Esophagus squamous epithelium (tissue), 5 donors: Measurements from ENCODE around the gene RNF7. TPM values are rescaled to one million over a fixed set of nuclear protein-coding genes. Genes with fewer than 3 reads are reported as not detected.

Source experiments
- DNase-seq: peaks from one replicate; lab custom pipeline; 2025; lab: John Stamatoyannopoulos, UW
- H3K27ac ChIP-seq, 4 donors: fragments of 200-600 bp; sonication (generic); one replicate each; pipeline ENCODE4 v1.5.1; 2016 to 2019; ENCODE audit warnings: mild to moderate bottlenecking in 1 of 4
- H3K27me3 ChIP-seq, 4 donors: fragments of 200-600 bp; sonication (generic); 1 replicate in 3 of 4; 2 replicates in 1 of 4; pipeline versions ENCODE4 v1.5.1 to v1.6.0; 2017 to 2021; ENCODE audit warnings: antibody characterized with exemption in 1 of 4
- H3K36me3 ChIP-seq, 3 donors: fragments of 200-600 bp; sonication (generic); one replicate each; pipeline ENCODE4 v1.5.1; 2016 to 2019
- H3K4me1 ChIP-seq, 3 donors: fragments of 200-600 bp; sonication (generic); one replicate each; pipeline ENCODE4 v1.5.1; 2017 to 2019
- H3K4me3 ChIP-seq, 4 donors: fragments of 200-600 bp; sonication (generic); 1 replicate in 3 of 4; 2 replicates in 1 of 4; pipeline ENCODE4 v1.5.1; 2016 to 2019; ENCODE audit warnings: mild to moderate bottlenecking in 2 of 4, moderate library complexity in 1 of 4
- H3K9me3 ChIP-seq, 3 donors: fragments of 200-600 bp; sonication (generic); one replicate each; pipeline ENCODE4 v1.5.1; 2016 to 2019
- CTCF ChIP-seq, 6 experiments: fragments of 450-650 bp in 4 of 6; fragments of 200-600 bp in 2 of 6; sonication (generic) in 2 of 6; IDR thresholded peaks; one replicate each; pipeline ENCODE4 v1.5.1; 2016 to 2019; ENCODE audit warnings: antibody characterized with exemption in 6 of 6, mild to moderate bottlenecking in 4 of 6, moderate library complexity in 4 of 6
- POLR2A ChIP-seq, 4 donors: fragments of 450-650 bp; IDR thresholded peaks; one replicate each; pipeline ENCODE4 v1.6.1; 2017; ENCODE audit warnings: antibody characterized with exemption in 4 of 4, mild to moderate bottlenecking in 4 of 4, moderate library complexity in 3 of 4
- WGBS, 2 donors: methylation state at CpG; one replicate each; pipeline ENCODE4 v1.1.5; 2018; 5-methylcytosine and 5-hydroxymethylcytosine counted together
- intact Hi-C: fragments of 100-400 bp; cut with DNase I; formaldehyde crosslinking; loops from one replicate; pipeline ENCODE4 v1.15.0; 2022
- total RNA-seq, 4 donors: library from RNA; depleted of rRNA; stranded (reverse); fragments of >200 nt; gene quantifications; one replicate each; pipeline ENCODE4 v1.1.0, GENCODE V29; 2016
- donor health status: DM: yes; HTN: yes; CAD: no.

Gene RNF7
- total RNA-seq, 4 donors from 2014 or later: 54.4 to 103 (median 92.4) TPM

DNA sequence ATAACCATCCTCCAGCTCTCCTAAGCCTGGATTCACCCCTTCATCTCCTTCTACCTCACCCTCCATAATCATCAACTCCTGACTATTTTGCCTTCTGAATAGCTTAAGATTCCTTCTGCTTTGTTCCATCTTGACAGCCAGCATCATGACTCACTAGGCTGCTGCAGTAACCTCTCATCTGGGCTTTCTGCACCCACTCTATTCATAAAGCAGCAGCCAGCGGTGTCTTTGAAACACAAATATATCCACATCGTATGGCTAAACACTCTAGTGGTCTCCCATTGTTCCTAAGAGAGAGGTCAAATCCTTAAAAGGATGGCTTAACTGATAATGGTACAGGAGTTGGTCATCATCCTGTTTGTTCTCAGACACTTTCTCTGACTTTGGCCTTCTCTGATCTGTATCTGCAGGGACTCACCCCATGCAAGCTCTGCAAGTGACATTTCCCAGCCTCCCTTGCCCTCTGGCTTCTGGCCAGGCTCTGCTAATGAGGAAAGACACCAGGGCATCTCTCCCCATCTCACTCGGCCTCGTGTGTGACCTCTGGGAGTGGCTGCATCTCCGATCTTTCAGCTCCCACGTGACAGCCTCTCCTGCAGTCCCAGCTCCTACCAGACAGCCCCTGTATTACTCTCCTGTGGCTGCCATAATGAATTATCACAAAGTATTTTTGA is 31.3 kb downstream of the RNF7 start:
- no peak overlapping the region for H3K27ac ChIP-seq

DNA sequence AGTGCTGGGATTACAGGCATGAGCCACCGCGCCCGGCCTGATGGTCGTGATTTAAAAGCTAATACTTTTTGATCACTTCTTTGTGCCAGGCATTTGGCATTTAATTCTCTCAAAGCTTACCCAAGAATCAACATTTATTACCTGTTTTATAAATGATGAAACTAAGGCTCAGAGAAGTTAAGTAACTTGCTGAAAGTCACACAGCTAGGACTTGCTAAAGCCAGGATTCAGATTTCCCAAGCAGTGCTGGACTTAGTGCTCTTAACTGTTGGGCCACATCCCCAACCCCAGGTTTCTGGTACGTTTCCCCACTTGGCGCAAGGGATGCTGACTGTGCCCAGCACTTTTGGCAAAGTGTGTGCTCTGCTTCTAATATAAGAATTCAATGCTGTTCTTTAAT is 35.6 kb downstream of the RNF7 start:
- intact Hi-C loops: no loop called here
- no peak for TF ChIP-seq POLR2A (IDR thresholded peaks at IDR 0.05)
- no peak for TF ChIP-seq CTCF (IDR thresholded peaks at IDR 0.05)
- Histone ChIP-seq H3K36me3 (no peaks in the 10 kb centered on the region), H3K27ac (no peak overlapping the region), H3K27me3 (no peaks in the 10 kb centered on the region), H3K4me1 (no peaks in the 10 kb centered on the region), H3K9me3 (no peaks in the 10 kb centered on the region), H3K4me3 (no peak overlapping the region)
- DNase-seq: no peak
- 86 to 97% methylated on average over 6 of the region's 6 CpGs for WGBS, 2 donors

More for the DNA sequence above, 31.3 kb downstream of the RNF7 start:
- Histone ChIP-seq H3K4me1 (no peaks in the 10 kb centered on the region), H3K27me3 (no peaks in the 10 kb centered on the region), H3K4me3 (no peak overlapping the region), H3K9me3 (no peaks in the 10 kb centered on the region), H3K36me3 (no peaks in the 10 kb centered on the region)
- intact Hi-C loops: no loop called here
- DNase-seq: no peak
- WGBS, 2 donors: 52 to 72% methylated on average over 6 of the region's 6 CpGs
- TF ChIP-seq POLR2A (IDR thresholded peaks at IDR 0.05): no peak
- no peak for TF ChIP-seq CTCF (IDR thresholded peaks at IDR 0.05)

- intact Hi-C loops: no loop called here
- no peaks in the 10 kb centered on the region for H3K9me3 ChIP-seq
- no peaks in the 10 kb centered on the region for H3K36me3 ChIP-seq
- H3K27me3 ChIP-seq: no peaks in the 10 kb centered on the region
- TF ChIP-seq POLR2A (IDR thresholded peaks at IDR 0.05) (no peak), CTCF (IDR thresholded peaks at IDR 0.05) (no peak)
- WGBS, 2 donors: 88 to 92% methylated on average over 13 to 14 of the region's 14 CpGs
- H3K4me1 ChIP-seq: no peaks in the 10 kb centered on the region
- no peak overlapping the region for H3K4me3 ChIP-seq
- no peak overlapping the region for H3K27ac ChIP-seq
- DNase-seq: no peak
Measured at GRCh38 chr3:141776376-141776775, 38.3 kb downstream of the RNF7 start.

- Histone ChIP-seq H3K27ac (no peak overlapping the region), H3K27me3 (no peaks in the 10 kb centered on the region), H3K36me3 (no peaks in the 10 kb centered on the region), H3K4me3 (no peak overlapping the region), H3K9me3 (no peaks in the 10 kb centered on the region), H3K4me1 (no peaks in the 10 kb centered on the region)
- TF ChIP-seq CTCF (IDR thresholded peaks at IDR 0.05) (no peak), POLR2A (IDR thresholded peaks at IDR 0.05) (no peak)
- no peak for DNase-seq
- intact Hi-C loops: no loop called here
- 80 to 87% methylated on average over 13 to 15 of the region's 15 CpGs for WGBS, 2 donors
Measured at GRCh38 chr3:141776885-141777284, 38.8 kb downstream of the RNF7 start.

DNA sequence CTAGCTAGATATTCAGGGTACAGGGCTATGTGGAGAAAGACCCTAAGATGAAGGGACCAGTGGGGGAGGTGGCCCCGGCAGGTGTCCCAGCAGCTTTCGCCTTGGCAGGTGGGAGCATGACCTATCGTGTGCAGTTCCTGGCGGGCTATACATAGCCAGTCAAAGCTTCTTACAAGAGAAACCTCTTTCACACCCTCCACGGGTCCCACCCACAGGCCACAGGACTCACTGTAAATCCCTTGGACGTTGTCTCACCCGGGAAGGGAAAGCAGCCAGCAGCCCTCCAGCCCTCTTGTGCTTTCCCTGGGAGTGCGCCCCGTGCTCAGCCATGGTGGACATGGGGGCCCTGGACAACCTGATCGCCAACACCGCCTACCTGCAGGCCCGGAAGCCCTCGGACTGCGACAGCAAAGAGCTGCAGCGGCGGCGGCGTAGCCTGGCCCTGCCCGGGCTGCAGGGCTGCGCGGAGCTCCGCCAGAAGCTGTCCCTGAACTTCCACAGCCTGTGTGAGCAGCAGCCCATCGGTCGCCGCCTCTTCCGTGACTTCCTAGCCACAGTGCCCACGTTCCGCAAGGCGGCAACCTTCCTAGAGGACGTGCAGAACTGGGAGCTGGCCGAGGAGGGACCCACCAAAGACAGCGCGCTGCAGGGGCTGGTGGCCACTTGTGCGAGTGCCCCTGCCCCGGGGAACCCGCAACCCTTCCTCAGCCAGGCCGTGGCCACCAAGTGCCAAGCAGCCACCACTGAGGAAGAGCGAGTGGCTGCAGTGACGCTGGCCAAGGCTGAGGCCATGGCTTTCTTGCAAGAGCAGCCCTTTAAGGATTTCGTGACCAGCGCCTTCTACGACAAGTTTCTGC is 40.1 kb downstream of the RNF7 start:
- TF ChIP-seq POLR2A (IDR thresholded peaks at IDR 0.05) (no peak), CTCF (IDR thresholded peaks at IDR 0.05) (no peak)
- H3K9me3 ChIP-seq: no peaks in the 10 kb centered on the region
- no peaks in the 10 kb centered on the region for H3K27me3 ChIP-seq
- no peaks in the 10 kb centered on the region for H3K4me1 ChIP-seq
- no peak overlapping the region for H3K4me3 ChIP-seq
- intact Hi-C loops: no loop called here
- DNase-seq: no peak
- WGBS, 2 donors: 90 to 94% methylated on average over 6 to 16 of the region's 42 CpGs
- H3K27ac ChIP-seq: no peak overlapping the region
- H3K36me3 ChIP-seq: no peaks in the 10 kb centered on the region
